Measurements from ENCODE around the gene USP9X.

GRCh38 chrX:41122664-41123257 is 37.5 kb downstream of the USP9X start:
- TF ChIP-seq CTCF (IDR thresholded peaks at IDR 0.05; ENCODE audit: insufficient read depth, low read length) (no peak), REST (IDR thresholded peaks at IDR 0.05; ENCODE audit: insufficient replicate concordance, low read depth) (no peak), SPI1 (IDR thresholded peaks at IDR 0.05; ENCODE audit: borderline replicate concordance, low read depth) (peak; percentile 80; the same call in 1 of the 2 replicates), POLR2AphosphoS5 (IDR thresholded peaks at IDR 0.05; ENCODE audit: low read depth) (no peak), GABPA (IDR thresholded peaks at IDR 0.05; ENCODE audit: low read depth) (no peak)

Measured in HL-60 (cell line).